GM19395 (cell line): ENCODE results near the gene TNNT3.

ENCODE experiments used
- ATAC-seq: cut with Tn5 transposase; IDR thresholded peaks from one replicate; pipeline ENCODE4 v1.9.1; 2021; ENCODE audit warnings: mild to moderate bottlenecking, moderate library complexity; ENCODE audit not compliant: unreplicated experiment

Gene TNNT3

DNA sequence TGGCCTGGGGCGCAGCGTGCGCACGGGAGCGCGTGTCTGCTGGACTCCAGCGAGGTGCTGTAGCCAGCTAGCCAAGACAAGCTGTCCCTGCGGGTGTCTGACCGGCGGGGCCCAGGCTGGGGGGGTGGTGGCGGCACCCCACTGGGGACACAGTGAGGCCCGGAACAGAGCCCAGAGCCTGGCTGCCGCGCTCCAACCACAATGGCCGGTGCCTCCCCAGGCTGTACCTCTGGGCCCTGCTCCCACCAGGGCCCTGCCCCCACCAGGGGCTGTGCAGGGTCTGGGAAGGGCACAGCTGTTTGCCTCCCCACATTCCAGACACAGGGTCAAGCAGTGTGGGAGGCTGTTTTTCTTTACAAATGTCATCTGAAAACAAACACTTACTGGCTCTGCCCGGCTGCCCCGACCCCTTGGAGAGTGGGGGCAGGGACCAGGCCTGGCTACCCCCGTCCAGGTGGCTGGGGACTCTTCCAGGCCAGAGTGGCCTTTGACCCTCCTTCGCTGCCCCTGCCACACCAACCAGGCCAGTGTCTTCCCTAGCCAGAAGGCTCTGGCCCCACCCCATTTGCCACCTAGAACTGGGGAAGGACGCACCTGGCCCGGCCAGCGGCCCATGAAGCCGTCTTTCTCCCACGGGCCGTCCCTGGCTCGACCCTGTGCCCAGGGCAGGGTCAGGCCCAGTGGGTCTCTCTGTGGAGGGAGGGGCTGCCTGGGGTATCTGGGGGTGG lies 63.5 kb downstream of the TNNT3 start:
- no peak for ATAC-seq

DNA sequence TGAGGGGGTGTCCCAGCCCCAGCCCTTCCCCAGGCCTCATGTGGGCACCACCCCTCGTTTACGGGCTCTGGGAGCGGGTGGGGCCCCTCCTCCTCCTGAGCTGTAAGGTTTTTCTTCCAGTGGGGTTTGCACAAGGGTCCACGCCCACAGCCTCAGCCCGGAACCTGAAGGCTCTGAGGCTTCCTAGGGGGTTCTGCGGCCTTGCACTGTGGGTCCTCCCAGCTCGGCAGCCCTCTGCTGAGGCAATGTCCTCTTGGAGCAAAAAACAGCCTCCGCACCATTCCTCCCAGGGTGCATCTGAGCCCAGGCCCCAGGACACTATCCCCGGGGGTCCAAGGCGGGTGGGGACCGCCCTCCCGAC lies 64.1 kb downstream of the TNNT3 start:
- ATAC-seq = no peak

DNA sequence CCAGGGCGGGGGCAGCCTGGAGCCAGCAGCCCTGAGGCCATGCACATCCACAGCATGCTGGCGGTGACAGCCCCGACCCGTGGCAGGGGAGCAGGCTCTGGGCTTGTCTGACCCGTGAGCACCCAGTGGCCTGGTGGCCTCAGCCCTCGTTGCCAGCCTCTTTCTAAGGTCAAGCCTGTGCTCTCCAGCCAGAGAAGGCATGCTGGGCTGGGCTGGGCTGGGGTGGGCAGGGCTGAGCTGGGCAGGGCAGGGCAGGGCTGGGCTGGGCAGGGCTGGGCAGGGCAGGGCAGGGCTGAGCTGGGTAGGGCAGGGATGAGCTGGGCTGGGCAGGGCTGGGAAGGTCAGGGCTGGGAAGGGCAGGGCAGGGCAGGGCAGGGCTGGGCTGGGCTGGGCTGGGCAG lies 67.5 kb downstream of the TNNT3 start:
- ATAC-seq = no peak

DNA sequence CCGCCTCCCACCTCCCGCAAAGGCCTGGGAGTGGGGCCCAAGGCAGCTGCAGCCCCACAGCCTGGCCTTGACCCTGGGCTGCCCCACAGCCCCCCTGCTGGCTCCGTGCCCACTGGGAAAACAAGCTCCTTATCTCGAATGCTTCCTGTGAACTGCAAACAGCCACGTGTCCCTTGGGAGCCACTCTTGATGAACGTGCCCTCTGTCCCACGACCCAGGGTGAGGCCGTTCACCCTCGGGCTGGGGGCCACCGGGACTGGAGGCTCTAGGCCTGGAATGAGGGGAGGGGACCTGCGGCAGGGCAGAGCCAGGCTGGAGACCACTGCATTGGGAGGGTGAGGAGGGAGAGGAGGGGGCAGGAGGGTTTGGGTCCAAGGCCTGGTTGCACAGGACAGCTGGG lies 68.7 kb downstream of the TNNT3 start:
- no peak for ATAC-seq
